HG02763 (cell line): Measurements from ENCODE around the gene MAP7D1.

Experiments used
- ATAC-seq: cut with Tn5 transposase; IDR thresholded peaks from one replicate; pipeline ENCODE4 v1.9.1; 2021; ENCODE audit warnings: mild to moderate bottlenecking, moderate library complexity; ENCODE audit not compliant: unreplicated experiment

Gene MAP7D1

GRCh38 chr1:36155408-36156328 is at the start of gene MAP7D1:
TSS of gene MAP7D1 (plus strand) at chr1:36156160. CDS start at chr1:36156418, 258 bp downstream.
- peak; percentile 47 for ATAC-seq

GRCh38 chr1:36106269-36106668 is 49.7 kb upstream of the MAP7D1 start:
- no peak for ATAC-seq

- ATAC-seq, result no peak
Observed at GRCh38 chr1:36107394-36107793, 48.6 kb upstream of the MAP7D1 start.

GRCh38 chr1:36108314-36108713 is 47.6 kb upstream of the MAP7D1 start:
- ATAC-seq, result no peak

- ATAC-seq, result no peak
Observed at GRCh38 chr1:36109041-36109679, 46.8 kb upstream of the MAP7D1 start.

- no peak for ATAC-seq
Observed at GRCh38 chr1:36111151-36111550, 44.8 kb upstream of the MAP7D1 start.

GRCh38 chr1:36112823-36113222 is 43.1 kb upstream of the MAP7D1 start:
- no peak for ATAC-seq

GRCh38 chr1:36114371-36114770 is 41.6 kb upstream of the MAP7D1 start:
- ATAC-seq, result no peak

GRCh38 chr1:36115200-36115669 is 40.7 kb upstream of the MAP7D1 start:
- ATAC-seq, result no peak

- no peak for ATAC-seq
Observed at GRCh38 chr1:36115931-36116330, 40.0 kb upstream of the MAP7D1 start.

- ATAC-seq, result no peak
Observed at GRCh38 chr1:36116901-36117300, 39.1 kb upstream of the MAP7D1 start.

GRCh38 chr1:36118447-36119204 is 37.3 kb upstream of the MAP7D1 start:
- no peak for ATAC-seq

GRCh38 chr1:36119456-36119855 is 36.5 kb upstream of the MAP7D1 start:
- ATAC-seq, result no peak

- no peak for ATAC-seq
Observed at GRCh38 chr1:36122062-36123030, 33.6 kb upstream of the MAP7D1 start.

- no peak for ATAC-seq
Observed at GRCh38 chr1:36123356-36123755, 32.6 kb upstream of the MAP7D1 start.

GRCh38 chr1:36124404-36125128 is 31.4 kb upstream of the MAP7D1 start:
- ATAC-seq, result no peak

GRCh38 chr1:36125129-36125991 is 30.6 kb upstream of the MAP7D1 start, which contains the start of gene COL8A2:
TSS of gene COL8A2 (minus strand) at chr1:36125222. CDS start at chr1:36100242, 24,980 bp downstream.
- no peak for ATAC-seq

- no peak for ATAC-seq
Observed at GRCh38 chr1:36126005-36126716, 29.8 kb upstream of the MAP7D1 start.
